IMR-90 (cell line): ENCODE results near the gene OSGIN1. TPM values are rescaled to one million over a fixed set of nuclear protein-coding genes. Genes with fewer than 3 reads are reported as not detected.

ENCODE experiments used
- ATAC-seq: fragments of 200-7000 bp; cut with Tn5 transposase; 2 replicates; pipeline ENCODE4 v1.9.1; 2020; ENCODE audit warnings: low read depth, mild to moderate bottlenecking, moderate library complexity
- BruUV-seq: library from RNA; stranded (reverse); fragments of 400-500 nt; replicated peaks from 2 replicates; lab custom pipeline; 2021; lab: Mats Ljungman, UMichigan
- CTCF ChIA-PET: fragments of 300-600 bp; formaldehyde crosslinking; extraction: SDS; loops from one replicate; lab custom pipeline; 2021; ENCODE audit warnings: antibody characterized with exemption; lab: Yijun Ruan, JAX
- POLR2A ChIA-PET: fragments of 300-600 bp; sonication (Branson Sonifier 250); formaldehyde crosslinking; loops from one replicate; lab custom pipeline; 2022; ENCODE audit warnings: antibody characterized with exemption; ENCODE audit not compliant: unreplicated experiment; lab: Charles Lee
- DNase-seq: peaks from one replicate; pipeline ENCODE4 v3.0.0; 2013
- H2AFZ ChIP-seq: replicated peaks from 2 replicates; pipeline ENCODE3; 2013; ENCODE audit warnings: low read length, mild to moderate bottlenecking; ENCODE audit not compliant: poor library complexity
- H2AK5ac ChIP-seq: 2 replicates; pipeline ENCODE4 v1.6.1; 2013; ENCODE audit warnings: low read depth, low read length, inconsistent platforms
- H2AK9ac ChIP-seq: replicated peaks from 2 replicates; pipeline ENCODE3; 2013; ENCODE audit warnings: mild to moderate bottlenecking, low read depth, low read length, moderate library complexity; ENCODE audit not compliant: poor library complexity
- H2BK120ac ChIP-seq: 2 replicates; pipeline ENCODE4 v1.6.1; 2013; ENCODE audit warnings: low read depth, low read length, inconsistent platforms
- H2BK15ac ChIP-seq: 3 replicates; pipeline ENCODE4 v1.6.1; 2013; ENCODE audit warnings: low read depth, low read length, inconsistent platforms
- H2BK20ac ChIP-seq: 2 replicates; pipeline ENCODE4 v1.6.1; 2013; ENCODE audit warnings: low read depth, mild to moderate bottlenecking, inconsistent platforms, low read length, moderate library complexity
- H2BK5ac ChIP-seq: 2 replicates; pipeline ENCODE4 v1.6.1; 2013; ENCODE audit warnings: mild to moderate bottlenecking, low read depth, low read length, inconsistent platforms; ENCODE audit not compliant: poor library complexity, severe bottlenecking
- H3K14ac ChIP-seq: replicated peaks from 2 replicates; pipeline ENCODE4 v1.6.1; 2013; ENCODE audit warnings: low read depth, low read length, inconsistent platforms
- H3K18ac ChIP-seq: 2 replicates; pipeline ENCODE4 v1.6.1; 2013; ENCODE audit warnings: low read depth, low read length, control low read depth
- H3K23ac ChIP-seq: 2 replicates; pipeline ENCODE4 v1.6.1; 2013; ENCODE audit warnings: low read depth, low read length, inconsistent platforms
- H3K27ac ChIP-seq: 2 replicates; pipeline ENCODE4 v1.5.1; 2013; ENCODE audit warnings: mild to moderate bottlenecking, control low read depth, low read length; ENCODE audit not compliant: insufficient read depth
- H3K27me3 ChIP-seq: 2 replicates; pipeline ENCODE4 v1.6.1; 2013; ENCODE audit warnings: low read length; ENCODE audit not compliant: control insufficient read depth, insufficient read depth
- H3K36me3 ChIP-seq: 2 replicates; pipeline ENCODE4 v1.6.1; 2013; ENCODE audit warnings: low read length, mixed read lengths; ENCODE audit not compliant: control insufficient read depth, insufficient read depth
- H3K4ac ChIP-seq: 2 replicates; pipeline ENCODE4 v1.6.1; 2013; ENCODE audit warnings: low read depth, low read length, inconsistent platforms
- H3K4me1 ChIP-seq: 2 replicates; pipeline ENCODE4 v1.6.1; 2013; ENCODE audit warnings: low read length, mixed read lengths; ENCODE audit not compliant: control insufficient read depth, insufficient read depth
- H3K4me2 ChIP-seq: 2 replicates; pipeline ENCODE4 v1.6.1; 2013; ENCODE audit warnings: low read depth, mild to moderate bottlenecking, control low read depth, low read length, moderate library complexity
- H3K4me3 ChIP-seq: 2 replicates; pipeline ENCODE4 v1.5.1; 2013; ENCODE audit warnings: low read depth, mild to moderate bottlenecking, control low read depth, low read length, moderate library complexity; ENCODE audit not compliant: insufficient read depth
- H3K56ac ChIP-seq: 2 replicates; pipeline ENCODE4 v1.6.1; 2013; ENCODE audit warnings: low read length, inconsistent platforms; ENCODE audit not compliant: insufficient read depth; ENCODE audit errors: extremely low read depth
- H3K79me1 ChIP-seq, 2 experiments: 2 replicates each; pipeline ENCODE4 v1.6.1; 2013; ENCODE audit warnings: low read length in 2 of 2, inconsistent platforms in 1 of 2, low read depth in 1 of 2
- H3K9ac ChIP-seq: 2 replicates; pipeline ENCODE4 v1.6.1; 2013; ENCODE audit warnings: low read depth, low read length, control low read depth
- H3K9me1 ChIP-seq: 2 replicates; pipeline ENCODE4 v1.6.1; 2013; ENCODE audit warnings: low read length, inconsistent platforms; ENCODE audit not compliant: insufficient read depth
- H3K9me3 ChIP-seq: 2 replicates; pipeline ENCODE4 v1.6.1; 2013; ENCODE audit warnings: low read length; ENCODE audit not compliant: control insufficient read depth, insufficient read depth
- H4K20me1 ChIP-seq: 2 replicates; pipeline ENCODE4 v1.6.1; 2013; ENCODE audit warnings: low read length, inconsistent platforms; ENCODE audit not compliant: insufficient read depth
- H4K5ac ChIP-seq: 2 replicates; pipeline ENCODE4 v1.6.1; 2013; ENCODE audit warnings: mild to moderate bottlenecking, low read depth, low read length, control low read depth
- H4K8ac ChIP-seq, 2 experiments: 2 replicates each; pipeline ENCODE4 v1.6.1; 2013; ENCODE audit warnings: low read depth in 2 of 2, low read length in 2 of 2, control low read depth in 1 of 2, inconsistent platforms in 1 of 2
- H4K91ac ChIP-seq: 2 replicates; pipeline ENCODE4 v1.6.1; 2013; ENCODE audit warnings: low read depth, low read length, inconsistent platforms; ENCODE audit not compliant: insufficient read depth
- CEBPB ChIP-seq: IDR thresholded peaks from 2 replicates; pipeline ENCODE4 v1.6.1; 2012; ENCODE audit warnings: low read depth, low read length, improper control_type of control experiment
- MAFK ChIP-seq: IDR thresholded peaks from 2 replicates; pipeline ENCODE4 v1.6.1; 2012; ENCODE audit warnings: low read depth, low read length, improper control_type of control experiment
- MAZ ChIP-seq: IDR thresholded peaks from 2 replicates; pipeline ENCODE4 v1.6.1; 2012; ENCODE audit warnings: low read depth, mild to moderate bottlenecking, low read length, improper control_type of control experiment, moderate library complexity, borderline replicate concordance
- MXI1 ChIP-seq: IDR thresholded peaks from 2 replicates; pipeline ENCODE4 v1.6.1; 2012; ENCODE audit warnings: low read depth, mild to moderate bottlenecking, low read length, moderate library complexity, borderline replicate concordance
- NFE2L2 ChIP-seq: fragments of 150-350 bp; IDR thresholded peaks from 2 replicates; pipeline ENCODE4 v1.6.1; 2016; ENCODE audit warnings: low read depth, mild to moderate bottlenecking, low read length
- RAD21 ChIP-seq: IDR thresholded peaks from 2 replicates; pipeline ENCODE4 v1.6.1; 2012; ENCODE audit warnings: low read length, improper control_type of control experiment
- RCOR1 ChIP-seq: IDR thresholded peaks from 2 replicates; pipeline ENCODE4 v1.6.1; 2012; ENCODE audit warnings: mild to moderate bottlenecking, low read length, improper control_type of control experiment; ENCODE audit not compliant: insufficient replicate concordance
- RFX5 ChIP-seq: IDR thresholded peaks from 2 replicates; pipeline ENCODE4 v1.8.0; 2012; ENCODE audit warnings: low read depth, mild to moderate bottlenecking, low read length, moderate library complexity
- WGBS, 2 experiments: methylation state at CpG; one replicate each; pipeline versions ENCODE4 v1.1.5 to v1.1.7; 2013; ENCODE audit warnings: missing lambda C conversion rate in 2 of 2; ENCODE audit not compliant: insufficient read length in 1 of 2; ENCODE audit errors: extremely low coverage in 2 of 2; 5-methylcytosine and 5-hydroxymethylcytosine counted together
- dilution Hi-C: fragments of 300-500 bp; cut with HindIII; formaldehyde crosslinking; loops from one replicate; pipeline ENCODE4 v1.14.3; 2018; ENCODE audit warnings: low sequenced_read_pairs; ENCODE audit not compliant: unreplicated experiment
- in situ Hi-C: fragments of 300-500 bp; cut with MboI; formaldehyde crosslinking; loops from 3 replicates; pipeline ENCODE4 v1.14.3; 2019; ENCODE audit warnings: low sequenced_read_pairs, inconsistent platforms, mixed read lengths
- intact Hi-C: fragments of 100-400 bp; cut with micrococcal nuclease; formaldehyde crosslinking; loops from 2 replicates; pipeline ENCODE4 v1.10.0; 2022
- polyA plus RNA-seq, 3 experiments: library from polyadenylated mRNA; depleted of rRNA; stranded (reverse); fragments of >200 nt; gene quantifications; 2 replicates each; pipeline ENCODE4 v1.2.3, GENCODE V29; 2012; ENCODE audit warnings: low replicate concordance in 1 of 3
- total RNA-seq: library from RNA; depleted of rRNA; stranded (reverse); fragments of >200 nt; gene quantifications from 2 replicates; pipeline ENCODE4 v1.2.3, GENCODE V29; 2012
- TF ChIP-seq, protein P1 (sequence below): conservative IDR thresholded peaks from 2 replicates; pipeline ENCODE4 v1.5.1; 2012; ENCODE audit warnings: mild to moderate bottlenecking, low read depth, low read length, improper control_type of control experiment
- TF ChIP-seq, protein P2 (sequence below): fragments of 150-350 bp; IDR thresholded peaks from 2 replicates; pipeline ENCODE4 v1.6.1; 2016; ENCODE audit warnings: low read depth, mild to moderate bottlenecking, low read length, moderate library complexity, borderline replicate concordance
- TF ChIP-seq, protein P3 (sequence below): fragments of 150-350 bp; IDR thresholded peaks from 2 replicates; pipeline ENCODE4 v1.6.1; 2017; ENCODE audit warnings: mild to moderate bottlenecking, antibody characterized with exemption, low read length, low read depth

The OSGIN1 gene
- total and polyA plus RNA-seq, 2 of the 4 experiments (the other 2 are of a cell fraction), result 0.90 to 6.4 TPM

- TF ChIP-seq CEBPB, result no peak
- TF ChIP-seq RAD21, result no peak
These were observed 35.6 kb upstream of the OSGIN1 start (continued) for GRCh38 chr16:83917152-83918120.

DNA sequence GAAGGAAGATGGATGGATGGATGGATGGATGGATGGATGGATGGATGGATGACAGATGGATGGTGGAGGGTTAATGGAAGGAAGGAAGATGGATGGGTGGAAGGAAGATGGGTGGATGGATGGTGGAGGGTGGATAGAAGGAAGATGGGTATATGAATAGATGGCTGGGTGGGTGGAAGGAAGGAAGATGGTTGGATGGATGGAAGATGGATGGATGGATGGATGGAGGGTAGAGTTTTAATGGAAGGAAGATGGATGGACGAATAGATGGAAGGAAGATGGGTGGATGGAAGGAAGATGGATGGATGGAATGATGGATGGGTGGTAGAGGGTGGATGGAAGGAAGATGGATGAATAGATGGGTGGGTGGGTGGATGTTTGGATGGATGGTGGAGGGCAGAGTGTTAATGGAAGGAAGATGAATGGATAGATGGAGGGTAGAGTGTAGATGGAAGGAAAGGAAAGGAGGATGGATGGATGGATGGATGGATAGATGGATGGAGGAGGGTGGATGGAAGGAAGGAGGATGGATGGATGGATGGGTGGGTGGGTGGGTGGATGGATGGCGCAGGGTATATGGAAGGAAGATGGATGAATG is 32.0 kb upstream of the OSGIN1 start:
- ATAC-seq (no peak), DNase-seq (no peak)
- no TSS peak for BruUV-seq
- POLR2A ChIA-PET, result no interaction called here
- Histone ChIP-seq H3K56ac (no peak overlapping the region), H4K8ac (no peak overlapping the region), H3K4me2 (no peak overlapping the region), H2BK5ac (no peak overlapping the region), H3K4ac (no peak overlapping the region), H3K18ac (no peak overlapping the region), H2AK5ac (no peak overlapping the region), H3K4me1 (no peaks in the 10 kb centered on the region), H3K27ac (no peak overlapping the region), H3K9me3 (no peaks in the 10 kb centered on the region), H2BK120ac (no peak overlapping the region), H4K91ac (no peak overlapping the region), H2AK9ac (no peak overlapping the region), H2BK20ac (no peak overlapping the region), H3K36me3 (peaks cover 30% of the 10 kb centered on the region), H4K20me1 (peaks cover 9% of the 10 kb centered on the region), H3K4me3 (no peak overlapping the region), H3K79me1 (peaks cover 0 to 7% of the 10 kb centered on the region in 2 experiments; a peak in 1 of 4 replicates), H4K5ac (no peak overlapping the region), H2BK15ac (no peak overlapping the region), H3K27me3 (no peaks in the 10 kb centered on the region), H3K23ac (no peak overlapping the region), H3K9ac (no peak overlapping the region), H2AFZ (no peak overlapping the region), H3K9me1 (peaks cover 18% of the 10 kb centered on the region), H3K14ac (no peak overlapping the region)
- in situ Hi-C loops, result no loop called here
- intact Hi-C loops, result no loop called here
- CTCF ChIA-PET, result no interaction called here
- dilution Hi-C loops, result no loop called here
- 67 to 100% methylated on average over 1 to 2 of the region's 2 CpGs for WGBS, 2 experiments
- TF ChIP-seq, protein P1, sequence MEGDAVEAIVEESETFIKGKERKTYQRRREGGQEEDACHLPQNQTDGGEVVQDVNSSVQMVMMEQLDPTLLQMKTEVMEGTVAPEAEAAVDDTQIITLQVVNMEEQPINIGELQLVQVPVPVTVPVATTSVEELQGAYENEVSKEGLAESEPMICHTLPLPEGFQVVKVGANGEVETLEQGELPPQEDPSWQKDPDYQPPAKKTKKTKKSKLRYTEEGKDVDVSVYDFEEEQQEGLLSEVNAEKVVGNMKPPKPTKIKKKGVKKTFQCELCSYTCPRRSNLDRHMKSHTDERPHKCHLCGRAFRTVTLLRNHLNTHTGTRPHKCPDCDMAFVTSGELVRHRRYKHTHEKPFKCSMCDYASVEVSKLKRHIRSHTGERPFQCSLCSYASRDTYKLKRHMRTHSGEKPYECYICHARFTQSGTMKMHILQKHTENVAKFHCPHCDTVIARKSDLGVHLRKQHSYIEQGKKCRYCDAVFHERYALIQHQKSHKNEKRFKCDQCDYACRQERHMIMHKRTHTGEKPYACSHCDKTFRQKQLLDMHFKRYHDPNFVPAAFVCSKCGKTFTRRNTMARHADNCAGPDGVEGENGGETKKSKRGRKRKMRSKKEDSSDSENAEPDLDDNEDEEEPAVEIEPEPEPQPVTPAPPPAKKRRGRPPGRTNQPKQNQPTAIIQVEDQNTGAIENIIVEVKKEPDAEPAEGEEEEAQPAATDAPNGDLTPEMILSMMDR, result no peak
- TF ChIP-seq NFE2L2 (no peak), MAFK (no peak), RFX5 (no peak), RCOR1 (no peak), RAD21 (no peak), MAZ (no peak), MXI1 (no peak)
- TF ChIP-seq, protein P2, sequence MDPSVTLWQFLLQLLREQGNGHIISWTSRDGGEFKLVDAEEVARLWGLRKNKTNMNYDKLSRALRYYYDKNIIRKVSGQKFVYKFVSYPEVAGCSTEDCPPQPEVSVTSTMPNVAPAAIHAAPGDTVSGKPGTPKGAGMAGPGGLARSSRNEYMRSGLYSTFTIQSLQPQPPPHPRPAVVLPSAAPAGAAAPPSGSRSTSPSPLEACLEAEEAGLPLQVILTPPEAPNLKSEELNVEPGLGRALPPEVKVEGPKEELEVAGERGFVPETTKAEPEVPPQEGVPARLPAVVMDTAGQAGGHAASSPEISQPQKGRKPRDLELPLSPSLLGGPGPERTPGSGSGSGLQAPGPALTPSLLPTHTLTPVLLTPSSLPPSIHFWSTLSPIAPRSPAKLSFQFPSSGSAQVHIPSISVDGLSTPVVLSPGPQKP, result no peak
- TF ChIP-seq, protein P3, sequence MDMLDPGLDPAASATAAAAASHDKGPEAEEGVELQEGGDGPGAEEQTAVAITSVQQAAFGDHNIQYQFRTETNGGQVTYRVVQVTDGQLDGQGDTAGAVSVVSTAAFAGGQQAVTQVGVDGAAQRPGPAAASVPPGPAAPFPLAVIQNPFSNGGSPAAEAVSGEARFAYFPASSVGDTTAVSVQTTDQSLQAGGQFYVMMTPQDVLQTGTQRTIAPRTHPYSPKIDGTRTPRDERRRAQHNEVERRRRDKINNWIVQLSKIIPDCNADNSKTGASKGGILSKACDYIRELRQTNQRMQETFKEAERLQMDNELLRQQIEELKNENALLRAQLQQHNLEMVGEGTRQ, result no peak
